Measurements from ENCODE around the gene ACOXL. TPM values are rescaled to one million over a fixed set of nuclear protein-coding genes. Genes with fewer than 3 reads are reported as not detected.

The ACOXL gene
- polyA plus RNA-seq, 4 donors = 0.45 to 0.93 (median 0.73) TPM

- no peak for DNase-seq (ENCODE audit: low read depth in 4 of 4, low spot score in 3 of 4)
Observed at GRCh38 chr2:110872521-110872920, 140.1 kb downstream of the ACOXL start.

- no peak for DNase-seq (ENCODE audit: low read depth in 4 of 4, low spot score in 3 of 4)
Observed at GRCh38 chr2:110873056-110873502, 140.7 kb downstream of the ACOXL start.

GRCh38 chr2:110873597-110874452 lies 141.5 kb downstream of the ACOXL start:
- DNase-seq (ENCODE audit: low read depth in 4 of 4, low spot score in 3 of 4) = no peak

- DNase-seq (ENCODE audit: low read depth in 4 of 4, low spot score in 3 of 4) = no peak
Observed at GRCh38 chr2:110874453-110875383, 142.3 kb downstream of the ACOXL start.

- no peak for DNase-seq (ENCODE audit: low read depth in 4 of 4, low spot score in 3 of 4)
Observed at GRCh38 chr2:110875384-110875725, 143.0 kb downstream of the ACOXL start.

GRCh38 chr2:110876167-110876999 lies 144.0 kb downstream of the ACOXL start:
- DNase-seq (ENCODE audit: low read depth in 4 of 4, low spot score in 3 of 4) = no peak

- DNase-seq (ENCODE audit: low read depth in 4 of 4, low spot score in 3 of 4) = no peak
Observed at GRCh38 chr2:110877031-110877827, 144.9 kb downstream of the ACOXL start.

- DNase-seq (ENCODE audit: low read depth in 4 of 4, low spot score in 3 of 4) = no peak
Observed at GRCh38 chr2:110878150-110878549, 145.8 kb downstream of the ACOXL start.

- DNase-seq (ENCODE audit: low read depth in 4 of 4, low spot score in 3 of 4) = no peak
Observed at GRCh38 chr2:110881908-110882307, 149.5 kb downstream of the ACOXL start.

GRCh38 chr2:110883406-110883805 lies 151.0 kb downstream of the ACOXL start:
- DNase-seq (ENCODE audit: low read depth in 4 of 4, low spot score in 3 of 4) = no peak

GRCh38 chr2:110885256-110885655 lies 152.9 kb downstream of the ACOXL start:
- DNase-seq (ENCODE audit: low read depth in 4 of 4, low spot score in 3 of 4) = no peak

- DNase-seq (ENCODE audit: low read depth in 4 of 4, low spot score in 3 of 4) = no peak
Observed at GRCh38 chr2:110886826-110887573, 154.6 kb downstream of the ACOXL start.

- DNase-seq (ENCODE audit: low read depth in 4 of 4, low spot score in 3 of 4) = peak in 2 of 4 donors; percentile 35 to 41
Observed at GRCh38 chr2:110888411-110888810, 156.0 kb downstream of the ACOXL start.

GRCh38 chr2:110891626-110892025 lies 159.3 kb downstream of the ACOXL start:
- no peak for DNase-seq (ENCODE audit: low read depth in 4 of 4, low spot score in 3 of 4)

- DNase-seq (ENCODE audit: low read depth in 4 of 4, low spot score in 3 of 4) = no peak
Observed at GRCh38 chr2:110896226-110896625, 163.9 kb downstream of the ACOXL start.

GRCh38 chr2:110897966-110898365 lies 165.6 kb downstream of the ACOXL start:
- no peak for DNase-seq (ENCODE audit: low read depth in 4 of 4, low spot score in 3 of 4)

- DNase-seq (ENCODE audit: low read depth in 4 of 4, low spot score in 3 of 4) = no peak
Observed at GRCh38 chr2:110900191-110900590, 167.8 kb downstream of the ACOXL start.

- peak in 1 of 4 donors; percentile 5 for DNase-seq (ENCODE audit: low read depth in 4 of 4, low spot score in 3 of 4)
Observed at GRCh38 chr2:110903548-110903947, 171.2 kb downstream of the ACOXL start.
